ENCODE data around the gene ATG16L1. TPM values are rescaled to one million over a fixed set of nuclear protein-coding genes. Genes with fewer than 3 reads are reported as not detected.

The ATG16L1 gene
- total RNA-seq, 1 donor from 2014 or later = 18.4 TPM

DNA sequence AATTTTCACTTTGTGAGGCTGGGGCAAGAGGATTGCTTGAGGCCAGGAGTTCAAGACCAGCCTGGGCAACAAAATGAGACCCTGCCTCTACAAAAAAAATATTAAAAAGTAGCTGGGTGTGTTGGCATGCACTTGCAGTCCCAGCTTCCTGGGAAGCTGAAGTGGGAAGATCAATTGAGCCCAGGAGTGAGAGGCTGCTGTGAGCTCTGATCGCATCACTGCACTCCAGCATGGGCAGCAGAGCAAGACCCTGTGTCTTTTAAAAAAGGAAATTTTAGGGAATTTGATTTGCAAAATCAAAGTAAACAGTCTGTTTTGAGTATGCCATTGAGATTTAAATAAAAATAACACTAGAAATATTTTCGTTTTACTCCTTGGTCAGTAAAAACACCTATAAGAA lies 27.4 kb downstream of the ATG16L1 start:
- intact Hi-C loops (cut with micrococcal nuclease) = no loop called here
- DNase-seq = no peak
- ATAC-seq = no peak

- intact Hi-C loops (cut with micrococcal nuclease) = no loop called here
- no peak for DNase-seq
- ATAC-seq = no peak
These were observed 28.7 kb downstream of the ATG16L1 start for GRCh38 chr2:233280114-233280693.

- ATAC-seq = no peak
- intact Hi-C loops (cut with micrococcal nuclease) = no loop called here
- DNase-seq = no peak
These were observed 30.1 kb downstream of the ATG16L1 start for GRCh38 chr2:233281553-233281952.

DNA sequence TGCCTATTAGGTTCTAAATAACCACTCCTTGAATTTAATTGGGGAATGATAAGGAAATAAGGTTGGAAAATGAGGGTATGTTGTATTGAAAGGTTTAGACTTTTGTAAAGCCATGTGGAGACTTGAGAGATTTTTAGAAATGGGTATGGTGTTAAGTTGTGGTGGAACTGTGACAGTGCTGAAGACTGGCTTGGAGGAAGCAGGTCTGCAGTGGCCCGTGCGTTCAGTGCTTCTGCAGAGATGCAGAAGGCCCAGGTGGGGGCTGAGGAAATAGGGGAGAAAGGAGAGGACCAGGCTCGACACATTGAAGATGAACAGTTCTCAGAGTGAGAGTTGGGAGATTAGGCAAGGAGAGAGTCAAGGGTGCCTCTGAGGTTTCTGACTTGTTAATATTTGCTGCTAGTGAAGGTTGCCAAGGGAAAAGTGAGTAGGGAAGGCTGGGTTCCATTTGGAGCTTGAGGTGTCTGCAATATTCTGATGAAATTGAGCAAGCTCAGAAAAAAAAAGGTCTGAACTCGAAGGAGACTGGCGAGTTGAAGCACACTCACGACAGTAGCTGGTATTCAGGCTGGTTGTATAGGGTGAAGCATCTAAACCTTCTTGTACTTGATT lies 30.6 kb downstream of the ATG16L1 start:
- intact Hi-C loops (cut with micrococcal nuclease) = no loop called here
- ATAC-seq (no peak), DNase-seq (no peak)

GRCh38 chr2:233285921-233286320 lies 34.4 kb downstream of the ATG16L1 start:
- DNase-seq = no peak
- intact Hi-C loops (cut with micrococcal nuclease) = no loop called here
- ATAC-seq = no peak

GRCh38 chr2:233287871-233288270 lies 36.4 kb downstream of the ATG16L1 start:
- intact Hi-C loops (cut with micrococcal nuclease) = no loop called here
- ATAC-seq (no peak), DNase-seq (no peak)

DNA sequence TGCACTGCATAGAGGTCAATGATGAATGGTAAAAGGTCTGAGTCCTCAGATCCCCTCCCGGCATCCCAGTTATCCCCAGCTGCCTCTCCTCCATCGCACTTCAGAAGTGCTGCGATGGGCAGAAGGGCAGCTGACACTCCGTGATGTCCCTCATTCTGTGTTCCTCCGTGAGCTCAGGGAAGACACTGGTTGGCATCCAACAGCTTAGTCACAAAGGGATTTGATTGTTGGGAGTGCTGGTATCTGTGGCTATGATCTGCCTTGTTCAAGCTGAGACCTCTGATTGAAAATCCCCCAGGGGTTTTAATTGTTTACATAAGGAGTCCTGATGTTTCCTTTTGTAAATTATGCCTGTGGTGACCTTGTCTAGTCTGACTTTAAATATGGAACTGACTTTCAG lies 37.2 kb downstream of the ATG16L1 start:
- ATAC-seq (no peak), DNase-seq (no peak)
- intact Hi-C loops (cut with micrococcal nuclease) = no loop called here

- intact Hi-C loops (cut with micrococcal nuclease) = no loop called here
- DNase-seq (no peak), ATAC-seq (no peak)
These were observed 38.2 kb downstream of the ATG16L1 start for GRCh38 chr2:233289648-233290047.

- intact Hi-C loops (cut with micrococcal nuclease) = no loop called here
- no peak for ATAC-seq
- no peak for DNase-seq
These were observed 38.8 kb downstream of the ATG16L1 start for GRCh38 chr2:233290051-233290845.

DNA sequence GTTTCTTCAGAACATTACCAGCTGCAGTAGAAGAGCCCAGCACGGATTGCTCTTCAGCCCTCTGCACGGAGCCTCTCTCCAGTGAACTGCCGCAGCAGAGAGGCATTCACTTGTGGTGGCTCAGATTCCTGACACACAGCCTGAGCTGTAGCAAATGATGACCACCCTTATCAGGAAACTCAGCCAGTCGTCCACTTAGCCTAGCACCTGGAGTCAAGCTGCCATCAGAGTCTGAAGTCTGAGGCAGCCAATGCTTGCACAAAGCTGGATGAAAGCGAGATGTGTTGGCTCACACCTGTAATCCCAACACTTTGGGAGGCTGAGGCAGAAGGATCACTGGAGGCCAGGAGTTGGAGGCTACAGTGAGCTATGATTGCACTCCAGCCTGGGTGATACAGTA lies 44.4 kb downstream of the ATG16L1 start:
- no peak for ATAC-seq
- intact Hi-C loops (cut with micrococcal nuclease) = no loop called here
- no peak for DNase-seq

- intact Hi-C loops (cut with micrococcal nuclease) = no loop called here
- ATAC-seq (no peak), DNase-seq (no peak)
These were observed 45.6 kb downstream of the ATG16L1 start for GRCh38 chr2:233297076-233297475.

DNA sequence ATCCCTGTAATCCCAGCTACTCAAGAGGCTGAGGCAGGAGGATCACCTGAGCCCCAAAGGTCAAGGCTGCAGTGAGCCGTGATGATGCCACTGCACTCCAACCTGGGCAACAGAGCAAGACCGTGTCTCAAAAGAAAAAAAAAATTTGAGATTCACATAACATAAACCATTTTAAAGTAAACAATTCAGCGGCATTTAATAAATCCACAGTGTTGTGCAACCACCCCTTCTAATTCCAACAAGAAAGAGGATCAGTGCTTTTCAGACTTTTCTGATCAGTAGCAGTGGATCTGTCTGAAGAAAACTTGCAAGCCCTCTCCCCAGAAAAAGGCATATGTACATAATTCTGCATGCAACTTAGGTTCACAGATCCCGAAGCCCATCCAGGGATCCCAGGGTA lies 48.9 kb downstream of the ATG16L1 start:
- ATAC-seq = no peak
- no peak for DNase-seq
- intact Hi-C loops (cut with micrococcal nuclease) = no loop called here

DNA sequence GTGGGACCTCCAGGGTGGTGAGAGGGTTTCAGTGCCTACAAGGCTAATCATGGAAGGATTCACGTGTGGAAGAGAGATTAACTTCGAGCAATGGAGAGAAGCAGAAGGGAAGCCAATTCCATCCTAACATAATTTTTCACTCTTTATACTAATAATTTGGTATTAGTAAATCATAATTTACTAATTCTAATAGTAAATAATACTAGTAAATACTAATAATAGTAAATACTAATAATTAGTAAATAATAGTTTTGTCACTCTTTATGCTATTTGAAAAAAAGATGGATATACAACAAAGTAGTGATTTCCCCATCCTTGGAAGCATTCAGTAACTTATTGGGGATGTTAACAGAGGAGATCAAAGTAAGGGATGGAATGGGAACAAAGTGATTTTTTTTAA lies 49.8 kb downstream of the ATG16L1 start:
- DNase-seq (no peak), ATAC-seq (no peak)
- intact Hi-C loops (cut with micrococcal nuclease) = no loop called here

- DNase-seq (no peak), ATAC-seq (no peak)
- intact Hi-C loops (cut with micrococcal nuclease) = no loop called here
These were observed 50.3 kb downstream of the ATG16L1 start for GRCh38 chr2:233301811-233302210.

DNA sequence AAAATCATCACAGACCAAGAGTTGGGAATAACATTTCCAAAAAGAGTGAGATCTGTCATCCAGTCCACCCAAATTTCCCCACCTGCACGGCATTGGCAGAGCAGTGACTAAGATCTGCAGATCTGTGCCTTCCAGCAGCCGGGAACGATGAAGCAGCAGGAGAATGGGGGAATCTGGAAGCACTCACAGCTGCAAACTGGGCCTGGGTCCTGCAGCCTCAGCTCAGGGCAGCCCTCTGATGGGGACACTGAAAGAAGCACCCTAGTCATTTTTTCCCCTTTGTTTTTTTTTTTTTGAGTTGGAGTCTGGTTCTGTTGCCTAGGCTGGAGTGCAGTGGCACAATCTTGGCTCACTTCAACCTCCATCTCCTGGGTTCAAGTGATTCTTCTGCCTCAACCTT lies 51.8 kb downstream of the ATG16L1 start:
- intact Hi-C loops (cut with micrococcal nuclease) = no loop called here
- ATAC-seq = no peak
- DNase-seq = no peak

DNA sequence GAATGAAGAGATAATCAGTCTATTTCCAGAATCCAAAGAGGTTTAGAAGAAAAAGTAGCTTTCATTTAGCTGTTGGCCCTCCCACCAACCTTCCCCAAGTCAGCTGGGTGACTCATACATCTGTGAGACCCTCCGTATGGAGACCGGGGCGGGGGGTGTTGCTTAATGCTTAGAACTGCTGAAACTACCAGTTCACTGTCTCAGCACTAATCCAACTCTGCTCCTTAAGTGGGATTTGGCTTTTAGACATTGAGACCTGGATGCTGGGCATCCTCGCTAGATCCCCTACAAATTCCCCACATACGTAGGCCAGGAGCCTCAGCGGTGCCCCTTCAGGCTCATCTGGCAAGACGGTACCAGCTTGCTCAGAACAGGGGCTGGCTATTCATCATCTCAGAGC lies 56.1 kb downstream of the ATG16L1 start, which contains the start of gene SAG:
Gene SAG (plus strand): TSS at position 252 of the 400 bp plus-strand sequence. CDS start 1,374 bp downstream, outside the sequence.
- no peak for DNase-seq
- intact Hi-C loops (cut with micrococcal nuclease) = no loop called here
- ATAC-seq = no peak

DNA sequence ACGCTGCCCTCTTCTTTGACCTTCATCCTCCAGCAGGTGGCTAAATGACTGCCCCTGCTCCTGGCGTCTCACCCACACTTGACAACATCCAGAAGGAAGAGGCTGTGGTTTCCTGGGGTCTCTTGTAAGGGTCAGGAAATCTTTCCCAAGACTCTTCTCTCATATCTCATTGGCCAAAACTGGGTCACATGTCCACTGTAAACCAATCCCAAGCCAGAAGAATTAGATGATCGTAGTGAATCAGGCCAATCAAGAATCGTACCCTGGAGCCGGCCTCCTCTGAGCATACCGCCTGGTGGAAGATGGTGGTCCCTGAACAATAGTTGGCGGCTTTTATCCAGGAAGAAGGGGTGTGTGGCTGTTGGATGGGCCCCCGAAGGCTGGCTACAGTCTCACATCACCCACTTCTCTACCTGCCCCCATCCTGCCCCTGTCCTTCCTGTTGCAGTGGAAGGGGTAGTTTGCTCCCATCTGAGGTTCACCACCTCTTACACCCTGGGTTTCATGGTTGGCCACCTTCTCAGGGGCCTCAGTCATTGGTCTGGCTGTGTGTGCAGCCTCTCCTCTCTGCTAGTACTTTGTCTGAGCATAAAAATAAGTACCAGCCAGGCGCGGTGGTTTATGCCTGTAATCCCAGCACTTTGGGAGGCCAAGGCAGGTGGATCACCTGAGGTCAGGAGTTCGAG lies 59.9 kb downstream of the ATG16L1 start:
- DNase-seq (no peak), ATAC-seq (no peak)
- intact Hi-C loops (cut with micrococcal nuclease) = no loop called here

- no peak for ATAC-seq
- intact Hi-C loops (cut with micrococcal nuclease) = no loop called here
These were observed 61.4 kb downstream of the ATG16L1 start for GRCh38 chr2:233312874-233313273.

DNA sequence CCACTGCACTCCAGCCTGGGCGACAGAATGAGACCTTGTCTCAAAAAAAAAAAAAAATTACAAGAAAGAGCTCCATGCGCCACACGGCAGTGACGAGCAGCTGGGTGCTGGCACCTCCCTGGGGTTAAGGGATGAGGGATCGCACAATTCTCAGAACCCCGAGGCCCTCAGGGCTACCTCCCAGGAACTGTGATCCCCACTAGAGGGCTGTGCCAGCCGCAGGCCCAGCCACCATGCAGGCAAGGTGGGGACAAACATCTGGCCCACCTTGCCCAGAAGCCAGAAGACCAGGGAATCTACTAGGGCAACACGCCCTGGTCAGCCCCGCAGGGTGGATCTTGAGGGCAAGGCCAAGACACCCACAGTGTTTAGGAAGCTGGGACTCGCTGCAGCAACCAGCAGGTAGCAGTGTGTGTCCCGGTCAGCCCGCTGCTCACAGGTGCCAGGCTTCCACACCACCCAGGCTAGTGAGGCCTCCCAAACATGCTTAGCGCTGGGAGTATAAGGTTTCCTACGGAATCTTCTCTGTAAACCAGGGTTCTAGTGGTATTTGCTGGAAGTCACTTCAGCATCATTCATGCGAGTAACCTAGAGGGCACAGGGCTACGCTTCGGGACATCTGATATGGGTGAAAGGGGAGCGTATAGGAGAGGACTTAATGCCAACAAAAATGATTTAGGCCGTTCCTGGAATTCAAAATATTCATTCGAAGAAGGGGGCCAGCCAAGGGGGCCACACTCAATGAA lies 62.9 kb downstream of the ATG16L1 start:
- DNase-seq (no peak), ATAC-seq (no peak)
- intact Hi-C loops (cut with micrococcal nuclease) = no loop called here

More at GRCh38 chr2:233312874-233313273, 61.4 kb downstream of the ATG16L1 start:
- DNase-seq = no peak

Measured in left ventricle myocardium superior (tissue), 1 donor.